Suprapubic skin (tissue), 4 donors: ENCODE data around the gene DHRS4L2.
"Not testable (repeated sequence)": the region's sequence is repeated elsewhere in the genome, so short reads cannot be mapped to it uniquely, and the experiment has no call there.

Source experiments
- POLR2A ChIP-seq, 2 donors: fragments of 450-650 bp; IDR thresholded peaks; one replicate each; pipeline ENCODE4 v1.6.1; 2017; ENCODE audit warnings: antibody characterized with exemption in 2 of 2, mild to moderate bottlenecking in 2 of 2, moderate library complexity in 2 of 2
- POLR2AphosphoS5 ChIP-seq, 3 donors: sonication (generic); formaldehyde crosslinking; IDR thresholded peaks; one replicate each; pipeline ENCODE4 v1.6.1; 2017; ENCODE audit warnings: antibody characterized with exemption in 3 of 3
- TF ChIP-seq, protein P1 (sequence below), 2 donors: fragments of 200-600 bp in 1 of 2; fragments of 450-650 bp in 1 of 2; sonication (generic) in 1 of 2; IDR thresholded peaks; one replicate each; pipeline ENCODE4 v1.5.1; 2016 to 2019; ENCODE audit warnings: antibody characterized with exemption in 2 of 2, mild to moderate bottlenecking in 1 of 2, moderate library complexity in 1 of 2

DNA sequence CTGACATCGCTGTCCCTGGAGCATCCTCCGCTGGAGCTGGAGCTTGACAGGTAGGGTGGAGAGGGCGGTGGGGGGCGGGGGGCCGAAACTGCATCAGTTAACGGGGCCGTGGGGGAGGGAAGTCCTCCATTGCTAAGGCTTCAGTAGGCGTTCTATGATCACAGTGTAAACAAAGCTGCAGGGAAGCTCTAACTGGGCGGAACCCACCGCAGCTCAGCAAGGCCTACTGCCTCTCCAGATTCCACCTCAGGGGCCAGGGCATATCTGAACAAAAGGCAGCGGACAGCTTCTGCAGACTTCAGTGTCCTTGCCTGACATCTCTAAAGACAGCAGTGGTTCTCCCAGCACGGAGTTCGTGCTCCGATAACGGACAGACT lies 18.5 kb upstream of the DHRS4L2 start:
- TF ChIP-seq, protein P1, sequence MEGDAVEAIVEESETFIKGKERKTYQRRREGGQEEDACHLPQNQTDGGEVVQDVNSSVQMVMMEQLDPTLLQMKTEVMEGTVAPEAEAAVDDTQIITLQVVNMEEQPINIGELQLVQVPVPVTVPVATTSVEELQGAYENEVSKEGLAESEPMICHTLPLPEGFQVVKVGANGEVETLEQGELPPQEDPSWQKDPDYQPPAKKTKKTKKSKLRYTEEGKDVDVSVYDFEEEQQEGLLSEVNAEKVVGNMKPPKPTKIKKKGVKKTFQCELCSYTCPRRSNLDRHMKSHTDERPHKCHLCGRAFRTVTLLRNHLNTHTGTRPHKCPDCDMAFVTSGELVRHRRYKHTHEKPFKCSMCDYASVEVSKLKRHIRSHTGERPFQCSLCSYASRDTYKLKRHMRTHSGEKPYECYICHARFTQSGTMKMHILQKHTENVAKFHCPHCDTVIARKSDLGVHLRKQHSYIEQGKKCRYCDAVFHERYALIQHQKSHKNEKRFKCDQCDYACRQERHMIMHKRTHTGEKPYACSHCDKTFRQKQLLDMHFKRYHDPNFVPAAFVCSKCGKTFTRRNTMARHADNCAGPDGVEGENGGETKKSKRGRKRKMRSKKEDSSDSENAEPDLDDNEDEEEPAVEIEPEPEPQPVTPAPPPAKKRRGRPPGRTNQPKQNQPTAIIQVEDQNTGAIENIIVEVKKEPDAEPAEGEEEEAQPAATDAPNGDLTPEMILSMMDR (IDR thresholded peaks at IDR 0.05): not testable (repeated sequence)
- not testable (repeated sequence) for TF ChIP-seq POLR2AphosphoS5, POLR2A (IDR thresholded peaks at IDR 0.05)
